LNCaP clone FGC (cell line): ENCODE data around the gene FGGY.
A peak's percentile ranks its signal among the peaks of the same experiment; 100 is the strongest.
"Not testable (repeated sequence)": the region's sequence is repeated elsewhere in the genome, so short reads cannot be mapped to it uniquely, and the experiment has no call there.

Source experiments
- DNase-seq: peaks from one replicate; pipeline ENCODE4 v3.0.0-alpha.2; 2011; ENCODE audit warnings: low read depth
- H3K4me3 ChIP-seq: 2 replicates; pipeline ENCODE4 v1.5.1; 2011; ENCODE audit warnings: mild to moderate bottlenecking, low read depth, low read length, control low read depth
- CTCF ChIP-seq: IDR thresholded peaks from 2 replicates; pipeline ENCODE4 v1.5.1; 2012; ENCODE audit warnings: mild to moderate bottlenecking; ENCODE audit not compliant: control insufficient read depth, insufficient read depth; ENCODE audit errors: extremely low read depth

The FGGY gene

GRCh38 chr1:59296358-59297256 lies at the start of gene FGGY:
Gene FGGY (plus strand): TSS chr1:59297094. CDS start chr1:59321550, 24,456 bp downstream.
- DNase-seq: peak; percentile 94
- no peak for TF ChIP-seq CTCF
- H3K4me3 ChIP-seq: peak within 1 kb of the TSS; percentile 69

- H3K4me3 ChIP-seq: no peak overlapping the region
- no peak for TF ChIP-seq CTCF
- DNase-seq: no peak
Measured at GRCh38 chr1:59248758-59249157, 48.1 kb upstream of the FGGY start.

- no peak for DNase-seq
- no peak overlapping the region for H3K4me3 ChIP-seq
- no peak for TF ChIP-seq CTCF
Measured at GRCh38 chr1:59249396-59250137, 47.3 kb upstream of the FGGY start.

- not testable (repeated sequence) for DNase-seq, H3K4me3 ChIP-seq
Measured at GRCh38 chr1:59251061-59251460, 45.8 kb upstream of the FGGY start.

GRCh38 chr1:59256429-59256828 lies 40.5 kb upstream of the FGGY start:
- not testable (repeated sequence) for H3K4me3 ChIP-seq, DNase-seq

GRCh38 chr1:59258412-59259032 lies 38.4 kb upstream of the FGGY start:
- TF ChIP-seq CTCF: no peak
- no peak overlapping the region for H3K4me3 ChIP-seq
- no peak for DNase-seq

GRCh38 chr1:59261537-59261936 lies 35.4 kb upstream of the FGGY start:
- DNase-seq: no peak
- TF ChIP-seq CTCF: no peak
- no peak overlapping the region for H3K4me3 ChIP-seq
